HuH-7.5 (cell line): ENCODE results near the gene THOC2.
"Not testable (repeated sequence)": the region's sequence is repeated elsewhere in the genome, so short reads cannot be mapped to it uniquely, and the experiment has no call there.

Source experiments
- DNase-seq: peaks from one replicate; pipeline ENCODE4 v3.0.0; 2011; ENCODE audit warnings: low spot score

The THOC2 gene

DNA sequence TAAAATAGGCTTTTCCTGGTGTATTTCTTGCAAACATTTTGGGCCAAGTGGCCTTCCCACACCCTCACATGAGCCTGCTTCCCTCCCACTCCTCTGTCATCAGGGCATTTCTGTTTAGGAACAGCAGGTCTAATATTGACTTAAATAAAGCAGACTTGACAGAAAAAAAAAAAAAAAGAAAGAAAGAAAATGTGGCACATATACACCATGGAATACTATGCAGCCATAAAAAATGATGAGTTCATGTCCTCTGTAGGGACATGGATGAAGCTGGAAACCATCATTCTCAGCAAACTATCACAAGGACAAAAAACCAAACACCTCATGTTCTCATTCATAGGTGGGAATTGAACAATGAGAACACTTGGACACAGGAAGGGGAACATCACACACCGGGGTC is 2.3 kb upstream of the THOC2 start:
- not testable (repeated sequence) for DNase-seq

DNA sequence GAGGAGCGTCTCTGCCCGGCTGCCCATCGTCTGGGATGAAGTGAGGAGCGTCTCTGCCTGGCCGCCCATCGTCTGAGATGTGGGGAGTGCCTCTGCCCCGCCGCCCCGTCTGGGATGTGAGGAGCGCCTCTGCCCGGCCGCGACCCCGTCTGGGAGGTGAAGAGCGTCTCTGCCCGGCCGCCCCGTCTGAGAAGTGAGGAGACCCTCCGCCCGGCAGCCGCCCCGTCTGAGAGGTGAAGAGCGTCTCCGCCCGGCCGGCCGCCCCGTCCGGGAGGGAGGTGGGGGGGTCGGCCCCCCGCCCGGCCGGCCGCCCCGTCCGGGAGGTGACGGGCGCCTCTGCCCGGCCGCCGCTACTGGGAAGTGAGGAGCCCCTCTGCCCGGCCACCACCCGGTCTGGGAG is 1.2 kb upstream of the THOC2 start:
- not testable (repeated sequence) for DNase-seq

DNA sequence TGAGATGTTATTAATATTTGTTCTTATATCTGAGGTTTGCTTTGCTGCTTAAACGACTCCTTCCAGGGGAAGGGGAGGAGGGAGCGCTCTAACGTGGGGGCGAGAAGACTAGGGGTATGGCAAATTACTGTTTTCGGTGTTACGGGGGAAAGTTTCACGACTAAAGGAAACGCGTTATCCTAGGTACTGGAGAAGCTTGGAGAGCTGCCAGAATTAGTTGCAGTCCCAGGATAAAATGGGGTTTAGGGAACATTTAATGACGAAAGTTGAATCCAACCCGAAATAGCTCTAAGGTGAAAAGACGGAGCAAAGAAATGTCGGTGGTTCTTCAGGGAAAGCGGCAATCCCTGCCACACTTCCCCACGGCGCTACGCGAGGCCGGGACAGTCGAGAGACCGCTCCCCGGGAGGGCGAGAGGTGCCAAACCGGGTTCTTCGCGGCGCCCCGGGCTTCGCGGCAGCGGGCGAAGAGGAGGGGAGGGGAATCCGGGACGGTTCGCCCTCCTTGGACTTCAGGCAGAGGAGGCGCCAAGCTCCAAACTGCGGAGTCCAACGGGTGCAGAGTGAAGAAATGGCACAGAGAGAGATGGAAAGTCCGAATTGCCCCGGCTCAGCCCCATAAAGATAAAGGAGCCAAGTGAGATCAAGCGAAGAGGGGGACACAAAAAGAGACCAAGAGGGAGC is 724 bp downstream of the THOC2 start:
- peak; percentile 12 for DNase-seq

DNA sequence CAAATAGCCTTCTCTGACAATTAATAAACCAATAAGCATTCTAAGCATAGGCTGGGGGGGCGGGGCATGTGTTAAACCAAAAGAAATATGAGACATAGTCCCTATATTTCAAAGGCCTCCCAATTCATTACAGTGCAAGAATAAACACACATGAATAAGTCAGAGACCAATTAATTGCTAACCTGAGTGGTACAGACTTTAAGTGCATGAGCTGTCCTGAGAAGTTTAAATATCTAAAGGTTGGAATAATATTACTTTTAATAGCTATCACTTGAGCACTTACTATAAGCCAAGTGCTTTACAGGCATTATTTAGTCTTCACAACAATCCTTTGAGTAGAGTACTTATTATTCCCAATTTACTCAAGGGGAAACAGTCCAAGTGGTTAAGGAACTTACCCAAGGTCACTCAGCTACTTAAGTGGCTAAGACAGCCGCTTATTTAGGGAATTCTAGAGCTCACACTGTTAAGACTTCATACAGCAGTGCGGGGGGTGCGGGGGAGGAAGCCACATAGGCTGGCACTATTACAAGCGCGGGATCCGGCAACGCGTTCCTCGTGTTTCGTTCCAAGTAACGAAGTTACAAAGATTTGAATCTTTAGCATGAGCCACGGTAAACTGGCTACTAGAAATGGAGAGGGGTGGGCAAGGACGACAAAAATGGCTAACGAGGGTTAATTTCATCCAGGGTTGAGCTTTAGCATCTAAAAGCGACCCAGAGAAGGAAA is 1.4 kb downstream of the THOC2 start:
- DNase-seq = no peak

- no peak for DNase-seq
These were observed 4.3 kb downstream of the THOC2 start for GRCh38 chrX:123728554-123728953.

- DNase-seq = no peak
These were observed 4.8 kb downstream of the THOC2 start for GRCh38 chrX:123728016-123728415.

DNA sequence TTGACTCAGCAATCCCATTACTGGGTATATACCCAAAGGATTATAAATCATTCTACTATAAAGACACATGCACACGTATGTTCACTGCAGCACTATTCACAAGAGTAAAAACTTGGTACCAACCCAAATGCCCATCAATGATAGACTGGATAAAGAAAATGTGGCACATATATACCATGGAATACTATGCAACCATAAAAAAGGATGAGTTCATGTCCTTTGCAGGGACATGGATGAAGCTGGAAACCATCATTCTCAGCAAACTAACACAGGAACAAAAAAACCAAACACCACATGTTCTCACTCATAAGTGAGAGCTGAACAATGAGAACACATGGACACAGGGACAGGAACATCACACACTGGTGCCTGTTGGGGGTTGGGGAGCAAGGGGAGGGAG is 10.7 kb downstream of the THOC2 start:
- not testable (repeated sequence) for DNase-seq

- DNase-seq = no peak
These were observed 12.4 kb downstream of the THOC2 start for GRCh38 chrX:123720486-123720885.

GRCh38 chrX:123713841-123714240 is 19.0 kb downstream of the THOC2 start:
- DNase-seq = no peak

GRCh38 chrX:123713434-123713833 is 19.4 kb downstream of the THOC2 start:
- no peak for DNase-seq

- not testable (repeated sequence) for DNase-seq
These were observed 21.7 kb downstream of the THOC2 start for GRCh38 chrX:123711201-123711600.

DNA sequence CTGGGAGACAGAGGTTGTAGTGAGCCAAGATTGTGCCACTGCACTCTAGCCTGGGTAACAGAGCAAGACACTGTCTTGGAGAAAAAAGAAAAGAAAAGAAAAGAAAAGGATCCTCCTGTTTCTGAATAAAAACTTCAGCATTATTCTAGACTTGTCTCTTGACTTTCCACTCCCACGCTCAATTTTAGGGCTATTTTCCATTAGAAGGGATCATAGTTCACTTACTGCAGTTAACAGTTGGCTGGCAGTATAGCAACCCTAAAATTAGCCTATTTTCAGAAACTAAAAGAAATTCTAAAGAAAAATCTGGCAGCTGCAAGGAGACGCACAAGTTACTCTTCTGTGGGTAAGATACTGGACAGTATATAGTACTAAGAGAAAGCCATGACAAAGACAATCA is 28.1 kb downstream of the THOC2 start:
- DNase-seq = no peak

DNA sequence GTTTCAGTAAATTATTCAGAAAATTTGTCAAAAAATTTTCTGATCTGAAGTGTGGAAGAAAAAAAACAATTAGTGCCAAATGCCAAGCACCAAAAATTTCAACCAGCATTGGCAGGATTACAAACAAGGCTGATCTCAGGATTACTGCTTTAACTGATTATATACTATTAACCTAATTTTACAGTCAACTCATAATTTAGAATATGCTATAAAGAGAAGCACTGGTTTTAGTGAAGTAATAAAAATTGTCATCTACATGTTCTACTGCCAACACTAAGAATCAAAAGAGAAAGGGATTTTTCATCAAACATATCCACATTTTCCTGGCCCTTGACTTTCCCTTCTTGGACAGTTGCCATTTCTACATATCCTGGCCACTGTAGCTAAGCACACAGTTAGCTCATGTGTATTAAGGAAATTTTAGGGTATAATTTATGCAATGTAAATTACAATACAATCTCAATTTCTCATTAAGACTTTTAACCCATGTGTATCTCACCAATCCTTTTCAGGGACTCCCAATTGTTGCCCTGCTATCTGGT is 33.8 kb downstream of the THOC2 start:
- no peak for DNase-seq

DNA sequence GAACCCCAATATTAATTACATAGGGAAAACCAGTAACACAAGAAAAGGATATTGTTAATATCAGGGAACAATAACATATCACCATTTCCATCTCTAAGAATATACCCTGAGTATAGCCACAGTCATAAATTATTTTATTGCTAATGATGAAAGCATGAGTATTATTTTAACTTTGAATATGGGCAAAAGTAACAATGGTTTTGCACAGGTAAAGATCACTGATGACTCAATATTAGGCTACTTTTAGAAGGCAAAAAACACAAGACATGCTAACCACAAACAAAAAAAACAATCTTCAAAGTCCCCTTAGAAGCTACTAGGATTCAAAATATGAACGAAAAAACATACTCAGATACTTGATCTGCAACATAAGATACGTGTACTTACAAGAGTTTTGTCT is 36.5 kb downstream of the THOC2 start:
- DNase-seq = no peak

- no peak for DNase-seq
These were observed 37.6 kb downstream of the THOC2 start for GRCh38 chrX:123695242-123695641.

DNA sequence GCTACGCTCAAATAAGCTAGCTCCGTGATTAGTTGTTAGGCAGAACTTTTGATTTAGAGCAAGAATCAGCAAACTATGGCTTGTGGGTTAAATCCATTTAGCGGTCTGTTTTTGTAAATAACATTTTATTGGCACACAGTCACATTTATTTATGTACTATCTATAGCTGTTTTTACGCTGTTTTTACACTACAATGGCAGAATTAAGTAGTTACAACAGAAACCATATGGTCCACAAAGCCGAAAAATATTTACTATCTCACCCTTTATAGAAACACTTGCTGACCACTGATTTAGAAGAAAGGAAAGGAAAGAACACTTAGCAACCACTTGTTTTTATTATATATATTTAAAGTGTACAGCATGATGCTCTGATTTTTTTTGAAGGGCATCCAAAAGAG is 41.1 kb downstream of the THOC2 start:
- no peak for DNase-seq

DNA sequence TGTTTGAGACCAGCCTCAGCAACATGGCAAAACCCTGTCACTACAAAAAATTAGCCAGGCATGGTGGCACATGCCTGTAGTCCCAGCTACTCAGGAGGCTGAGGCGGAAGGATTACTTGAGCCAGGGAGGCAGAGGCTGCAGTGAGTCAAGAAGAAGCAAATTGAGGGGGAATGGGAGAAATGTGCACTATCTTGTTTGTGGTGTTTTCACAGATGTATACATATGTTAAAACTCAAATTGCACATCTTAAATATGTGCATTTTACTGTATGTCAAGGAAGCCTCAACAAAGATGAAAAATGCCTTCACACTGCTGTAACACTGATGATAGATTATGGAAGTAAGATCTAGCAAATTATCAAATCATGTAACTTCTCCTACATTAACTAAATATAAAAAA is 44.3 kb downstream of the THOC2 start:
- DNase-seq = no peak

DNA sequence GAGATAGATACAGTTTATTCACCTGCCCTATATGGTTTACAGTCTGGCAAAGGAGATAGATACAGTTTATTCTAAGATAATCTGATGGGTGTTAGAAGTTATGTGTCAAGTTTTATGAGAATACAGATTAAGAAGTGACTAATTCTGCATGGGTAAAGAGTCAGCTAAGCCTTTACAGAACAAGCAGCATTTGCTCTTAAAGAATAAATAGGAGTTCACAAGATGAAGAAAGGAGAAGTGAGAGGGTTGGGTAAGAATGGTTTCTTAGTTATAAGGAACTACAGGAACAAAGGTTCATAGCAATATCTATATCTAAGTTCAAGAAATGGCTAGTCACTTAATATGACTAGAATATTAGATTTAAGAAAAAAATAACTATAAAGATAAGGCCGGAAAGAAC is 47.6 kb downstream of the THOC2 start:
- no peak for DNase-seq

- no peak for DNase-seq
These were observed 50.7 kb downstream of the THOC2 start for GRCh38 chrX:123682186-123682585.

DNA sequence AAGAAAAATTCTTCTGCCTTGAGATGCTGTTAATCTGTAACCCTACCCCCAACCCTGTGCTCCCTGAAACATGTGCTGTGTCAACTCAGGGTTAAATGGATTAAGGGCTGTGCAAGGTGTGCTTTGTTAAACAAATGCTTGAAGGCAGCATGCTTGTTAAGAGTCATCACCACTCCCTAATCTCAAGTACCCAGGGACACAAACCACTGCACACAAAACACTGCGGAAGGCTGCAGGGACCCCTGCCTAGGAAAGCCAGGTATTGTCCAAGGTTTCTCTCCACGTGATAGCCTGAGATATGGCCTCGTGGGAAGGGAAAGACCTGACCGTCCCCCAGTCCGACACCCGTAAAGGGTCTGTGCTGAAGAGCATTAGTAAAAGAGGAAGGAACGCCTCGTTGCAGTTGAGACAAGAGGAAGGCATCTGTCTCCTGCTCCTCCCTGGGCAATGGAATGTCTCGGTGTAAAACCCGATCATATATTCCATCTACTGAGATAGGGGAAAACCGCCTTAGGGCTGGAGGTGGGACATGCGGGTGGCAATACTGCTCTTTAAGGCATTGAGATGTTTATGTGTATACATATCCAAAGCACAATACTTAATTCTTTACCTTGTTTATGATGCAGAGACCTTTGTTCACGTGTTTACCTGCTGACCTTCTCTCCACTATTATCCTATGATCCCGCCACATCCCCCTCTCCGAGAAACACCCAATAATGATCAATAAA is 53.0 kb downstream of the THOC2 start:
- not testable (repeated sequence) for DNase-seq

GRCh38 chrX:123675154-123675553 is 57.7 kb downstream of the THOC2 start:
- no peak for DNase-seq

DNA sequence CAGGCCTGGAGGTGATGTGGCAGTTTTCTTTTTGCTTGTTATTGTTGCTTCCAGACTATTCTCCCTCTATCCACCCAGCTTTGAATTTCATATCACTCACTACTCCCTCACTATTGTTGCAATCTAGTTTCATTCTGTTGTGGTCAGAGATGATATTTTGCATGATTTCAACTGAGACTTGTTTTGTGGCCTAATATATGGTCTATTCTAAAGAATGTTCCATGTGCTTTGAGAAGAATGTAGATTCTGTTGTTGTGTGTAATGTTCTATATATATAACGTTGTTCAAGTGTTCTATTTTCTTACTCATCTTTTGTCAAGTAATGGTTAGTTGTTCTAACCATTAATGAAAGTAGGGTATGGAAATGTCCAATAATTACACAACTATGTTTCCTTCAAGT is 59.0 kb downstream of the THOC2 start:
- DNase-seq = no peak

DNA sequence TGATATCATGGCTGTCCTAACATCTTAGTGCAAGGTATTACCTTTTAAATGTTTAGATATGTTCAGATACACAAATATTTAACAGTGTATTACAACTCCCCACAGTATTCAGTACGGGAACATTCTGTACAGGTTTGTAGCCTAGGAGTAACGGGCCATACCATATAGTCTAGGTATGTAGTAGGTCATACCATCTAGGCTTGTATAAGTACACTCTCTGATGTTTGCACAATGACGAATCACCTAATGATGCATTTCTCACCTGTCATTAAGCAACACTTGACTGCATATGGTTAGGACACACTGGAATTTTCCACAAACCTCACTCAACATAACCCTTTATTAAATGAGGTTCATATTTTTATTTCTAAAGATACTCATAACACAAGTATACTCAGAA is 67.7 kb downstream of the THOC2 start:
- no peak for DNase-seq
